Bronchial epithelial cell (primary cell): ENCODE data around the gene CCDC150. TPM values are rescaled to one million over a fixed set of nuclear protein-coding genes. Genes with fewer than 3 reads are reported as not detected.
"Not testable (repeated sequence)": the region's sequence is repeated elsewhere in the genome, so short reads cannot be mapped to it uniquely, and the experiment has no call there.

Experiments used
- DNase-seq: peaks from one replicate; pipeline ENCODE4 v3.0.0-alpha.2; 2010; ENCODE audit warnings: low read depth
- FAIRE-seq: peaks from 2 replicates; lab custom pipeline; 2011; peaks lifted over from hg19 to GRCh38; lab: Jason Lieb, UNC
- H3K27me3 ChIP-seq: 2 replicates; pipeline ENCODE4 v1.5.1; 2011; ENCODE audit warnings: low read length; ENCODE audit not compliant: control insufficient read depth, insufficient read depth
- H3K36me3 ChIP-seq: 2 replicates; pipeline ENCODE4 v1.5.1; 2011; ENCODE audit warnings: low read length; ENCODE audit not compliant: control insufficient read depth, insufficient read depth
- H3K4me3 ChIP-seq: 2 replicates; pipeline ENCODE4 v1.5.1; 2011; ENCODE audit warnings: mild to moderate bottlenecking, low read depth, low read length, control low read depth
- CTCF ChIP-seq: IDR thresholded peaks from 2 replicates; pipeline ENCODE4 v1.5.1; 2011; ENCODE audit warnings: mild to moderate bottlenecking, moderate library complexity, low read length, control low read depth, inconsistent platforms; ENCODE audit not compliant: insufficient read depth, severe bottlenecking
- total RNA-seq: library from RNA; depleted of rRNA; stranded (reverse); fragments of >200 nt; gene quantifications from 2 replicates; pipeline ENCODE4 v1.2.1, GENCODE V29; 2014

The CCDC150 gene
- total RNA-seq, 1 donor from 2014 or later, result 2.4 TPM

GRCh38 chr2:196675963-196676362, 36.4 kb downstream of the CCDC150 start:
- Histone ChIP-seq H3K36me3 (no peaks in the 10 kb centered on the region), H3K27me3 (no peaks in the 10 kb centered on the region), H3K4me3 (no peak overlapping the region)
- FAIRE-seq, result no peak
- TF ChIP-seq CTCF, result no peak
- no peak for DNase-seq

GRCh38 chr2:196677404-196677803, 37.9 kb downstream of the CCDC150 start:
- Histone ChIP-seq H3K27me3 (no peaks in the 10 kb centered on the region), H3K36me3 (no peaks in the 10 kb centered on the region), H3K4me3 (no peak overlapping the region)
- FAIRE-seq (no peak), DNase-seq (peak; percentile 84)
- no peak for TF ChIP-seq CTCF

- no peak for FAIRE-seq
- DNase-seq, result no peak
- no peak for TF ChIP-seq CTCF
- Histone ChIP-seq H3K27me3 (no peaks in the 10 kb centered on the region), H3K4me3 (no peak overlapping the region), H3K36me3 (no peaks in the 10 kb centered on the region)
Observed at GRCh38 chr2:196679368-196679767, 39.9 kb downstream of the CCDC150 start.

GRCh38 chr2:196681510-196681909, 42.0 kb downstream of the CCDC150 start:
- FAIRE-seq, result no peak
- no peaks in the 10 kb centered on the region for H3K27me3 ChIP-seq
- no peak for TF ChIP-seq CTCF
- no peak overlapping the region for H3K4me3 ChIP-seq
- H3K36me3 ChIP-seq, result no peaks in the 10 kb centered on the region
- DNase-seq, result no peak

GRCh38 chr2:196685792-196686191, 46.3 kb downstream of the CCDC150 start:
- no peak for FAIRE-seq
- H3K27me3 ChIP-seq, result no peaks in the 10 kb centered on the region
- H3K4me3 ChIP-seq, result no peak overlapping the region
- no peak for DNase-seq
- TF ChIP-seq CTCF, result no peak
- H3K36me3 ChIP-seq, result no peaks in the 10 kb centered on the region

GRCh38 chr2:196686737-196687136, 47.2 kb downstream of the CCDC150 start:
- not testable (repeated sequence) for H3K27me3 ChIP-seq, H3K4me3 ChIP-seq, H3K36me3 ChIP-seq, DNase-seq, FAIRE-seq
